PFSK-1 (cell line): Measurements from ENCODE around the gene TTLL5.

Experiments used
- FOXP2 ChIP-seq: optimal IDR thresholded peaks from 2 replicates; pipeline ENCODE3; 2011; ENCODE audit warnings: borderline replicate concordance, control low read depth, inconsistent platforms; ENCODE audit not compliant: insufficient read depth; ENCODE audit errors: extremely low read length, extremely low read depth
- POLR2AphosphoS5 ChIP-seq: IDR thresholded peaks from 2 replicates; pipeline ENCODE4 v1.6.1; 2012; ENCODE audit warnings: low read depth, mild to moderate bottlenecking, control low read depth, low read length, moderate library complexity
- SIN3A ChIP-seq: IDR thresholded peaks from 2 replicates; pipeline ENCODE4 v1.6.1; 2012; ENCODE audit warnings: mild to moderate bottlenecking, low read length, moderate library complexity, borderline replicate concordance; ENCODE audit not compliant: insufficient read depth
- TAF1 ChIP-seq: IDR thresholded peaks from 2 replicates; pipeline ENCODE4 v1.6.1; 2012; ENCODE audit warnings: low read length, control low read depth, borderline replicate concordance; ENCODE audit not compliant: insufficient read depth
- TF ChIP-seq, protein P1 (sequence below), 2 experiments: IDR thresholded peaks; 2 replicates each; pipeline versions ENCODE4 v1.6.1 to v1.8.0; 2011 to 2012; ENCODE audit warnings: low read depth in 2 of 2, low read length in 2 of 2, control low read depth in 1 of 2, inconsistent platforms in 1 of 2, mild to moderate bottlenecking in 1 of 2, moderate library complexity in 1 of 2; ENCODE audit not compliant: insufficient read depth in 1 of 2

TTLL5 gene

DNA sequence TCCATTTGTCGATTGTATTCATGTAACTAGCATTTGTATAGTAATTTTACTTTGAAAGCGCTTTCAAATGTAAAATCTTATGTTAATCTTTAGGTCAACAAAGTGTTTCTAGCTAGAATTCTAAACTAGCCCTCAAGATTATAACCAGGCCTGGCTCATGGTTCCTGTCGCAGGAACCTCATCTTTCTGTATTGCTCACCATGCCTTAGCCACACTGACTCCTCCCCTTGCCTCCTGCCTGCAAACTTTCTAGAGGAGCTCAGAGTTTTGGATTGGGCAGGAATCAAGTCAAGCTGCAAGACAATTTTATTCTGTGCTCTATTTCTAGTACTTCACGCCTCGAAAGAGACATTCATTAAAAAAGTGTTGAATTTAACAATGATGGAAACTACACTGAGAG, 220.9 kb downstream of the TTLL5 start:
- no peak for TF ChIP-seq TAF1
- TF ChIP-seq FOXP2 = no peak
- no peak for TF ChIP-seq POLR2AphosphoS5
- no peak for TF ChIP-seq SIN3A
- TF ChIP-seq, protein P1, sequence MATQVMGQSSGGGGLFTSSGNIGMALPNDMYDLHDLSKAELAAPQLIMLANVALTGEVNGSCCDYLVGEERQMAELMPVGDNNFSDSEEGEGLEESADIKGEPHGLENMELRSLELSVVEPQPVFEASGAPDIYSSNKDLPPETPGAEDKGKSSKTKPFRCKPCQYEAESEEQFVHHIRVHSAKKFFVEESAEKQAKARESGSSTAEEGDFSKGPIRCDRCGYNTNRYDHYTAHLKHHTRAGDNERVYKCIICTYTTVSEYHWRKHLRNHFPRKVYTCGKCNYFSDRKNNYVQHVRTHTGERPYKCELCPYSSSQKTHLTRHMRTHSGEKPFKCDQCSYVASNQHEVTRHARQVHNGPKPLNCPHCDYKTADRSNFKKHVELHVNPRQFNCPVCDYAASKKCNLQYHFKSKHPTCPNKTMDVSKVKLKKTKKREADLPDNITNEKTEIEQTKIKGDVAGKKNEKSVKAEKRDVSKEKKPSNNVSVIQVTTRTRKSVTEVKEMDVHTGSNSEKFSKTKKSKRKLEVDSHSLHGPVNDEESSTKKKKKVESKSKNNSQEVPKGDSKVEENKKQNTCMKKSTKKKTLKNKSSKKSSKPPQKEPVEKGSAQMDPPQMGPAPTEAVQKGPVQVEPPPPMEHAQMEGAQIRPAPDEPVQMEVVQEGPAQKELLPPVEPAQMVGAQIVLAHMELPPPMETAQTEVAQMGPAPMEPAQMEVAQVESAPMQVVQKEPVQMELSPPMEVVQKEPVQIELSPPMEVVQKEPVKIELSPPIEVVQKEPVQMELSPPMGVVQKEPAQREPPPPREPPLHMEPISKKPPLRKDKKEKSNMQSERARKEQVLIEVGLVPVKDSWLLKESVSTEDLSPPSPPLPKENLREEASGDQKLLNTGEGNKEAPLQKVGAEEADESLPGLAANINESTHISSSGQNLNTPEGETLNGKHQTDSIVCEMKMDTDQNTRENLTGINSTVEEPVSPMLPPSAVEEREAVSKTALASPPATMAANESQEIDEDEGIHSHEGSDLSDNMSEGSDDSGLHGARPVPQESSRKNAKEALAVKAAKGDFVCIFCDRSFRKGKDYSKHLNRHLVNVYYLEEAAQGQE (IDR thresholded peaks at IDR 0.05; ENCODE audit: insufficient read depth in 1 of 2, low read depth in 2 of 2, low read length in 2 of 2) = no peak

DNA sequence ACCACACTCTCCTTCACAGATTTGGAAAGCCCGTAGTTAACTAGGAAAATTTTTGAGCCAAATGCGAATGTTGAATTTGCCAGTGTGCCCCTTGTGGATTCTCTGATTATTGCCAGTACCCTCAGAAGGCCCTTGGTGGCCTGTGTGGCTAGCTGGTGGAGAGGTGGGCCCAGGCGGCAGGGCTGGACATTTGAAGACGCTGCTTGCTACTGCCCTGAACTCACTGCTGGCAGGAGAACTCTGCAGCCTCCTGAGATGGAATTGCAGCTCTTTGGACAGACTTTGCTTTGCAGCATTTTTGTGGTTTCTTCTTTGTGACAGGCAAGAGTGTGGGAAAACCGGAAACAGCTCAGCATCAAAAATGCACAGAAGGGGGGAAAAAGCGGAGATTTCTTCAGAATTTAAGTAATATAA, 223.2 kb downstream of the TTLL5 start:
- no peak for TF ChIP-seq FOXP2
- no peak for TF ChIP-seq TAF1
- no peak for TF ChIP-seq SIN3A
- TF ChIP-seq, protein P1 (IDR thresholded peaks at IDR 0.05; ENCODE audit: insufficient read depth in 1 of 2, low read depth in 2 of 2, low read length in 2 of 2) = no peak
- TF ChIP-seq POLR2AphosphoS5 = no peak

DNA sequence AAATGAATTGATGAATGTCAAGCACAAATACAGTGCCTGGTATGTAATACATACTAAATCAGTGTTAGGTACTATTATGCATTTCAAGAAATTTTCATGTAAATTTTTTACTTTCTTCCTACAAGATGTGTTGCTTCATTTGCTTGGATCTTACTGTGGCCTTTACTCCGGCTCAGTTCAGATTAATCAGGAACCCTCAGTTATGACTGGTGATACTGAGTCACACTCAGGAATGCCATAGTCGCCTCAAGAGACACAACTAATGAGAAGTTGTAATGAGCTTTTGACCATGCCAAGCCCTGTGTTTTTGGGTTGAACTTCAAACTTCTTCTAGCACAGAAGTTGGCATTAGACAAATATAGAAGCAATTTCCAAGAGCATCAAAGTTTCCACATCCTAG, 224.8 kb downstream of the TTLL5 start:
- no peak for TF ChIP-seq SIN3A
- TF ChIP-seq FOXP2 = no peak
- no peak for TF ChIP-seq POLR2AphosphoS5
- TF ChIP-seq, protein P1 (IDR thresholded peaks at IDR 0.05; ENCODE audit: insufficient read depth in 1 of 2, low read depth in 2 of 2, low read length in 2 of 2) = no peak
- no peak for TF ChIP-seq TAF1

DNA sequence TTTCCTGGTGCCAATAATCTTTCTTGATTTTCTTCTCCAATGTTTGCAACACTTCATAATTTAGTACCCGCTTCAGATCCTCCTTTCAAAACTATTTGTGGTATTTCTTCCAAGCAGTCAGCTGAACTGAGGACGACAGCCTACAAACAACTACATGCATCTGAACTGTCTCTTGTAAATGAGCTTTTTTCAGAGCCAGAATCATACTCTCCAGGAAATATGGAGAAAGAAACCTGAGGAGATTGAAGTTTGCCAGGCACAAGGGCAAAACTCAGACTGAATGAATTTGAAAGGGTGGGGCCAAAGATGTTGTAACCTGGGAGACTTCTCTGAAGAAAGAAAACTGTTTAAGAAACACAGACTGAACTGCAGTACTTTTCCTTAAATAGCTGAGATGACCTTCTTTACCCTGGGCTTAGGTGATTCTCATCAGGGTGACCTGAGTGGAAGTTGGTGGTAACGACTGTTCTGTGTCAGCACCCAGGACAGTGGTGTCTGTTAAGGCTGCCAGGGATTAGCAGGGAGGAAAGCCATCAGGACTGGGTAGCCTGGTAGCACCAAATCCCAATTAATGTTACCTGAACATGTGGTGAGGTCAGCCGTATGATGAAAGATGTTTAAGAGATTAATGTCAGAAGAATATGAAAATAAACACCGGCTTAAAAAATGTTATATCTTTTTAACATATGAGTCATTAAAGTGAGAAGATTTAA, 225.7 kb downstream of the TTLL5 start:
- no peak for TF ChIP-seq SIN3A
- TF ChIP-seq TAF1 = no peak
- no peak for TF ChIP-seq POLR2AphosphoS5
- TF ChIP-seq FOXP2 = no peak
- TF ChIP-seq, protein P1 (IDR thresholded peaks at IDR 0.05; ENCODE audit: insufficient read depth in 1 of 2, low read depth in 2 of 2, low read length in 2 of 2) = no peak
